SK-N-SH treated with all-trans-retinoic acid at 6 μM for 48 hours (cell line): ENCODE measurements around the gene LCNL1.

Source experiments
- BACH2 ChIP-seq: fragments of 250-450 bp; sonication (Bioruptor Pico); IDR thresholded peaks from 2 replicates; pipeline ENCODE4 v1.9.0; 2021; ENCODE audit warnings: mild to moderate bottlenecking, borderline replicate concordance
- CREB5 ChIP-seq: fragments of 250-450 bp; sonication (Bioruptor Pico); IDR thresholded peaks from 2 replicates; pipeline ENCODE4 v1.5.1; 2020; ENCODE audit warnings: low read depth, mild to moderate bottlenecking, moderate library complexity
- CSDC2 ChIP-seq: fragments of 250-450 bp; sonication (Bioruptor Pico); IDR thresholded peaks from 2 replicates; pipeline ENCODE4 v1.5.0; 2020; ENCODE audit warnings: mild to moderate bottlenecking, moderate library complexity
- GLIS3 ChIP-seq: fragments of 250-450 bp; sonication (Bioruptor Pico); IDR thresholded peaks from 2 replicates; pipeline ENCODE4 v1.5.0; 2020; ENCODE audit warnings: mild to moderate bottlenecking, moderate library complexity
- OSR1 ChIP-seq: fragments of 250-450 bp; sonication (Bioruptor Pico); IDR thresholded peaks from 2 replicates; pipeline ENCODE4 v1.8.0; 2022; ENCODE audit warnings: moderate library complexity, mild to moderate bottlenecking, inconsistent platforms
- PATZ1 ChIP-seq: fragments of 250-450 bp; sonication (Bioruptor Pico); IDR thresholded peaks from 2 replicates; pipeline ENCODE4 v1.8.0; 2020; ENCODE audit warnings: mild to moderate bottlenecking, moderate library complexity, borderline replicate concordance
- PPARA ChIP-seq: fragments of 250-450 bp; sonication (Bioruptor Pico); IDR thresholded peaks from 2 replicates; pipeline ENCODE4 v1.5.0; 2020; ENCODE audit warnings: mild to moderate bottlenecking, borderline replicate concordance
- RARB ChIP-seq: fragments of 250-450 bp; sonication (Bioruptor Pico); IDR thresholded peaks from 2 replicates; pipeline ENCODE4 v1.8.0; 2021; ENCODE audit warnings: mild to moderate bottlenecking, moderate library complexity
- ZC3H10 ChIP-seq: fragments of 250-450 bp; sonication (Bioruptor Pico); IDR thresholded peaks from 2 replicates; pipeline ENCODE4 v1.5.1; 2021; ENCODE audit warnings: mild to moderate bottlenecking, moderate library complexity
- ZFP30 ChIP-seq: fragments of 450-650 bp; formaldehyde crosslinking; IDR thresholded peaks from 2 replicates; pipeline ENCODE4 v1.5.0; 2022; ENCODE audit warnings: mild to moderate bottlenecking, moderate library complexity
- ZNF565 ChIP-seq: fragments of 450-650 bp; formaldehyde crosslinking; conservative IDR thresholded peaks from 2 replicates; pipeline ENCODE4 v1.5.0; 2020; ENCODE audit warnings: low read depth, mild to moderate bottlenecking, moderate library complexity
- ZNF70 ChIP-seq: fragments of 450-650 bp; formaldehyde crosslinking; IDR thresholded peaks from 2 replicates; pipeline ENCODE4 v1.5.0; 2020; ENCODE audit warnings: mild to moderate bottlenecking, moderate library complexity

DNA sequence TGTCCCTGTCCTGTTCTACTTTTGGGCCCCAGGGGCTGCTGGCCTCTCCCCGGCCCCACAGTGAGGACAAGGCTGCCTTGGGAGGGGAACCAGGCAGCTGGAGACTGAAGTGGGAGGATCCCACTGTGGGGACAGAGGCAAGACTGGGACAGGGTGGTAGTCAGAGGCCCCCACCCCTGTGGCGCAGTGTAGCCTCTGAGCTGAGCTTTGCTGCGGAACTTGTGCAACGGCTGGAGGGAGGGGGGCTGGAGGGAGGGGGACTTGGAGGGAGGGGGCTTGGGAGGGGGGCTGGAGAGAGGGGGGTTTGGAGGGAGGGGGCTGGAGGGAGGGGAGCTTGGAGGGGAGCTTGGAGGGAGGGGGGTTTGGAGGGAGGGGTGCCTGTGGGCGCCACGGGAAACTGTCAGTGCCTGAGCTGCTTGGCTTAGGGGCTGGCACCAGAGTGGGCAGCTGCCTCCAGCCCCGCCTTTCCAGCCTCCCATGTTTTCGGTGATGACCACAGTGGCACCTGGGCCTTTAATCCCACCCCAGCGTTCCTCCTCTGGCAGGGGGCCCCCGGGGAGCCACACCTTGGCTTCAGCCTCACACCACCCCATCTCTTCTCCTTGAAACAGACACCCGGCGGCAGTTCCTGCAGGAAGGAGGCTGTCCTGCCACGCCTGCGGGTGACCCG, 51.4 kb downstream of the LCNL1 start:
- no peak for TF ChIP-seq RARB (CRISPR knock-in tag)
- no peak for TF ChIP-seq CREB5 (CRISPR knock-in tag)
- no peak for TF ChIP-seq ZNF70 (CRISPR knock-in tag)
- TF ChIP-seq BACH2 (CRISPR knock-in tag): no peak
- no peak for TF ChIP-seq ZFP30
- TF ChIP-seq ZC3H10 (CRISPR knock-in tag): no peak
- no peak for TF ChIP-seq PATZ1 (CRISPR knock-in tag)
- TF ChIP-seq PPARA (CRISPR knock-in tag): no peak
- TF ChIP-seq OSR1: no peak
- TF ChIP-seq CSDC2 (CRISPR knock-in tag): no peak
- TF ChIP-seq ZNF565 (CRISPR knock-in tag): no peak
- TF ChIP-seq GLIS3 (CRISPR knock-in tag): no peak
